NCI-H187 treated with DMSO at 0.1 percent for 48 hours (cell line): Measurements from ENCODE around the gene MICALL2.

Experiments used
- DNase-seq: peaks from one replicate; lab custom pipeline; 2025; lab: John Stamatoyannopoulos, UW

Gene MICALL2

GRCh38 chr7:1468203-1468602 lies 8.9 kb upstream of the MICALL2 start:
- no peak for DNase-seq

- DNase-seq = no peak
Measured at GRCh38 chr7:1466524-1467271, 7.4 kb upstream of the MICALL2 start.

GRCh38 chr7:1464694-1465093 lies 5.4 kb upstream of the MICALL2 start:
- DNase-seq = no peak

- no peak for DNase-seq
Measured at GRCh38 chr7:1463676-1464223, 4.5 kb upstream of the MICALL2 start.

GRCh38 chr7:1461646-1462375 lies 2.5 kb upstream of the MICALL2 start:
- no peak for DNase-seq

GRCh38 chr7:1460821-1461645 lies 1.8 kb upstream of the MICALL2 start:
- no peak for DNase-seq

GRCh38 chr7:1459920-1460820 lies 900 bp upstream of the MICALL2 start:
- no peak for DNase-seq

- peak; percentile 66 for DNase-seq
Measured at GRCh38 chr7:1459512-1459892, 232 bp upstream of the MICALL2 start.

GRCh38 chr7:1457949-1458682 lies 1.2 kb downstream of the MICALL2 start:
- DNase-seq = no peak

- DNase-seq = no peak
Measured at GRCh38 chr7:1457059-1457948, 2.0 kb downstream of the MICALL2 start.

- no peak for DNase-seq
Measured at GRCh38 chr7:1455955-1456354, 3.3 kb downstream of the MICALL2 start.

GRCh38 chr7:1455241-1455939 lies 3.9 kb downstream of the MICALL2 start:
- no peak for DNase-seq

- no peak for DNase-seq
Measured at GRCh38 chr7:1454542-1454941, 4.7 kb downstream of the MICALL2 start.

GRCh38 chr7:1452205-1452604 lies 7.1 kb downstream of the MICALL2 start:
- no peak for DNase-seq

GRCh38 chr7:1450987-1451386 lies 8.3 kb downstream of the MICALL2 start:
- no peak for DNase-seq

- no peak for DNase-seq
Measured at GRCh38 chr7:1450431-1450830, 8.8 kb downstream of the MICALL2 start.

GRCh38 chr7:1449951-1450350 lies 9.3 kb downstream of the MICALL2 start:
- DNase-seq = no peak

- DNase-seq = no peak
Measured at GRCh38 chr7:1449501-1449900, 9.8 kb downstream of the MICALL2 start.

- no peak for DNase-seq
Measured at GRCh38 chr7:1448958-1449357, 10.3 kb downstream of the MICALL2 start.
